GM18498 (cell line): ENCODE data around the gene ZSWIM6.

Experiments used
- ATAC-seq: cut with Tn5 transposase; IDR thresholded peaks from one replicate; pipeline ENCODE4 v1.9.1; 2021; ENCODE audit warnings: mild to moderate bottlenecking, moderate library complexity; ENCODE audit not compliant: unreplicated experiment

Gene ZSWIM6

DNA sequence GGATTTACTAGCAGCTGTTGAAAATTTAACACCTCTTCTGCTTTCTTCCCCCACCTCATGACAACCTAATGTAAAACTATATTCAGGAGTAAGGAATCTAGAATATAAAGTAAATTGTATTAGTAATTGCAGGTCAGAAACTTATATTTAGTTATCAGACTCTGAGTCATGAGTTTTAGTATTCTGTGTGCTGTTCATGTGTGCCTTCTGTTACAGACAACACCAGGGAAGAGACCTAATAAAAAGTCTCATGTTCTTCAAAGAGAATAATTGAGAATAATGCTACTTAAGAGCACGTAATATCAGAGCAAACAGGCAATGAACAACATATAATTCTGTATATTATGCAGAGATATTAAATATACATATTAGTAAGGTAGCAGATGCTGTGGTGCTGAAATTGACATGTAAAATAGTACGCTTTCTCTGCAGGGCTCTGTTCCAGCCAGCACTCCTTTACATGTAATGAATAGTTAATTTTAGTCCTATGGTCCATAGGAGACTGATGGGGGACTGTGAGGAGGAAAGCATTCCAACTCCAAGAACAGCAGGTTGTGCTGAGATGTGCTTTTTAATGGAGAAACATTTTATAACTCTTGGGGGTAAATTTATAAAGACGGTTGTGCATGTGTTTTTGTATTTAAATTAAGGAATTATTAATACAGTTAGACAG is 106.4 kb downstream of the ZSWIM6 start:
- ATAC-seq, result no peak

DNA sequence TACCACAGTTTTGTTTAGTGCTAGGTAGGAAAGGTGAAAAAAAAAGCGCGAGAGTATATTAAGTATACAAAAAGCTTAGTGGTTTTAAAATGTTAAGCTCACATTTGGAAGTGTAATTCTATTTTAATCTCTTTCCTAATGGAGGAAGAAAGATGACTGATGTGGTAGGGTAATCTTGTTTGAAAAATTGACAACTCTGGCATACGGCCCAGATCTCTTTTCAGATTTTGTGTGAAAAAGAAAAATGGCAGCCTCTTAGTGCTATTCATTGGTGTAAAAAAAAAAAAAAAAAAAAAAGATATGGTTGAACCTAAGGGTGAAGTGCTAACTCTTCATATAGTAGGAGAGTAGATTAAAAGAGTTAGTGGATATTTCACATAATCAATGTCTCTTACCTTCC is 108.0 kb downstream of the ZSWIM6 start:
- no peak for ATAC-seq

DNA sequence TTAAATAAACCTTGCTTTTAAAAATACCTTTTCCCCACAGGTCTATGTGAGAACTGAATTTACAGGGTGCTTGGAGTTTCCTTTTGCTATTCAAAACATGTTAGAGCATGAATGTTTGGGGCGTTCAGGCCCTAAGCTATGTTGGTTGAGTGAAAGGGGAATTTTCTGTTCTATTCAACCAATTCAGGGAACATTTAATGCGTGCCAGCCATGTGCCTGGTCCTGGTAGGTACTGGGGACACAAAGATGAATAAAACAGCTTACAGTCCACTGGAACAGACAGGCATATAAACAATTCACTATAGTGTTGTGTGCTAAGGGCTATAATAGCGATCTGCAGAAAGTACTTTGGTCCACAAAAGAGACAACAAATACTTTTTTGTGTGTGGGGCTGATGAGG is 108.5 kb downstream of the ZSWIM6 start:
- no peak for ATAC-seq

DNA sequence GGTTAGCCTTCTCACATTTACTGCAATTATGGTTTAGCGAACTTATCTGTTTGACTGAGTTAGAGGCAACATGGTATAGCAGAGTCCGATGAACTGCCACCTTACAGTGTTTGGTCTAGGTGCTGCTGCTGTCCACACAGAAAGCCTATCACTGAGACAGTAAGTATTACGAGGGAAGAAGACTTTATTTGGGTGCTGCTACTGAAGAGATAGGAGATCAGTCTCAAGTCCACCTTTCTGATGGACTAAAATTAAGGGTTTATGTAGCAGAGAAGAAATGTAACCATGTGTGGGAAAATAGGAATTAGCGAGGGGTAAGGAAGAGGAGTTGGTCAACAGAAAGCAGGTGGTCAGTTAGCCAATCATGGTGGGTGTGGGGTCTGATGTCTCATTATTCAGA is 109.7 kb downstream of the ZSWIM6 start:
- no peak for ATAC-seq

DNA sequence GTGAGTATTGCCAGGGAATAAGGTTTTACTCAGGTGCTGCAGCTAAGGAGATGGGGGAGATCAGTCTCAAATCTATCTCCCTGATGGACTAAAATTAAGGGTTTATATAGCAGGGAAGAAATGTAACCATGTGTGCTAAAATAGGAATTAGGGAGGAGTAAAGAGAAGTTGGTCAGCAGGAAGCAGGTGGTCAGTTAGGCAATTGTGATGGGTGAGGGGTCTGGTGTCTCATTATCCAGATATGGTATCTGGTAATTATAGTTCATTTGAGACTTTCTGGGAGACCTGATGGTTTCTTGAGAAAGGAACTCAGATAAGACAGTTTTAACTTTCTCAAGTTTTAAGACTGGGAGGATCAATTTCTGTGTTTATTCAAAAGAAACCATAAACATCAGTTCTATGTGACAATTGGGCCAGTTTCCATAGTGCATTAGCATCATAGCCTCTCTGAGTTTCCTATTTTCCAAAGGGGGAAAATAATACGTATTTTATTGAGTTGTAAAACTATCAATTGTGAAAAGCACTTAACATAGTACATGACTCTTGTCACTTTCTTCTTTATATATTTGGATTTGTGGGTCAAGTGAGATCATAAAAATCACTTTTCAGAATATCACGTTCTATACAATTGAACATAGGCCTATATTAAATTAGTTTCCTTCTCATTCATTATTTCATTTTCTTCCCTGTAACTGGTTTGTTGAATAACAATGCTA is 115.9 kb downstream of the ZSWIM6 start:
- no peak for ATAC-seq

DNA sequence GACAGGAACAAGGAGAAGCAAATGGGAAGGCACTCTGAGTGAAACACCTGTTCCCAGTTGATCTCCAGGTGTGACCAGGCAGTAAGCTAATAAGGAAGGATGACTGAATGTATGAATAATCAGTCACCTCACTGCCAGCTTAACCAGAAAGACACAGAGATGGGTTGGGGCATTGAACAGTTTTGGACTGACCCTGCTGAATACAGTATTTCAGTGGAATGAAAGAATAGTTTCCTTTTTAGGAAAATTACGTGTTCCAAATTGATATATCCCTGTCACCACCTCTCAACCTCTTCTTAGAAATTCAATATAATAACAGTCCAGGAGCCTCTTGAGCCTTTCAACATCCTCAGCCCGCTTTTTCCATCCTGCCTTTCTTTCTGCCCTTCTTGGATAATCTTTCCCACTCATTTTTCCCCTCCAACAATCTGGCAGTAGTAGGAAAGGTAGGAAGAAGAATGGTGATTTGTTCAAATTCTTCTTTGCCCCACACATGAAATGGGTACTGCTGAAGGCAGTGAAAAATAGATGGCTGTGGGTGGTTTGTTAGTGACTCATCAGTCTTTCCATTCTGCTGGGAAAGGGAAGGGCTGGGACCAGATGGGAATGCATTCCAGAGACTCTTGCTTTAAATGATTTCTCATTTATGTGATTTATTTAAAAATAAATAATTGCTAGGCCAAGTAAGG is 117.9 kb downstream of the ZSWIM6 start:
- ATAC-seq, result no peak

DNA sequence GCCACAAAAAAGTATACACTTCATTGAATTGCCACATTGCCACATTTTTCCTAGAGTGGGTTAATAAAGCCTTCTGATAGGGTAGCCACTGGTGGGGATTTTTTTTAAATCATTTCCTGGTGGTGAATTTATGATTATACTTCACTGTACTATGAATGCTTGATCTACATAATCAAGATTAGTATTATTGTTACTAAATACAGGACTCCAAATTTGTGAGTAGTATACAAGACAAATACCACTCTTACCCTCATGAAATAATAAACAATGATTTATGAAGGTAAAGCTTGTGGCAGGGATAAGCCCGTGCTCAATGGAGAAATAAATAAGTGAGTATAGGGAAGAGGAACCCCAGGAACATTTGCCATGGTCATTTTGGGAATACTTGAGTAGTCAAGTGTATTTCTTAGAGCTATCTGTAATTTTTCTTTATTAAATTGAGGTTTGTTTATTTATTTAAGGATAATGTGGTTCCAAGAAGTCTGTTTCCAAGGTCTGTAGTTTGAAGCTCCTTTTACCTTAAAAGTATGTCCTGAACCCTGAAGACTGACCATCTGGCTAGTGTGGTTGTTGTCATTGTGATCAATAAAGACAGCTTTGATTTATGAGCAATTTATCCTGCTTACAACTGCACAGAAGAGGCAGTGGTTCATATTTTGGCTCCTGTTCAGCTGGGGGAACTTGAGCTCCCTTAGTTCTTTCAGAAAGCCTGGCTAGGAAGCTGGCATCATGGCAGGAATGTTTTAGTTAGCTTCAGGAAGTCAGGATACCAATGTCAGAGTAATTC is 118.6 kb downstream of the ZSWIM6 start:
- ATAC-seq, result no peak

DNA sequence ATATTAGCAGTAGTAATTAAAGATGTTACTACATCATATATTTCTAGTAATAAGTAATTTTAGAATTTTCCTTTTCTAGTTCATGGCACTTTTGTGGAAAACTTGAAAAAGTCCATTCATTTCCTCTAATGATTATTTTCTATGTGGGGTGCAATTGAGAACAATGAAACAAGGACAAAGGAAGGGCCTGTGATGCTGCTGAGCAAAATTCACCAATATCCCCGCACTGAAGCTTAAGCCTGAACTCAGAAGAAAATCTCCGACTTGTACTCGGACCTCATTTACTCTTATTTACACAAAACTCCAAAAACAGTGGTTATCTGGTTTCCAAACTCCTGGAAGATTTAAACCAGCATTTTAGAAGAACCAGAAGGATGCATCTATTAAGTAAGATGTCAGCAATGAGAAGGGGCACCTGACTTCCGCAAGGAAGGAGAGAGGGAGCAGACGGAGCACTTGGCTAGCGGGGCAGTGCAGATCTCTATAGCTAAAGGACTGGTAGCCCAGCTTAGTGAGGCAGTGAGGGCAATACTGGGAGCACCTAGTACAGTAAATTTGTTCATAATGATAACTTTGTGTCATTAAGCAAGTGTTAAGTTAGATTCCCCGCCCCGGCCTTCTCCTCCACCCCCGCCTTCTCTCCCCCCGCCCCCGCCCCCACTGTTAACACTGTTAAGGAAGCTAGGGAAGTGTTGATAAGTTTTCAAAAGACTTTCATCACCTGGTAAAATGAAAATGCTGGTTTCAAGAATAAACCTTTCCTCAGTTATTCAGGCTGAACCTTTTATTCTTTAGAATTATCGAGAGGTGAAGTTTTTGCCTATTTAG is 123.3 kb downstream of the ZSWIM6 start:
- ATAC-seq, result no peak

DNA sequence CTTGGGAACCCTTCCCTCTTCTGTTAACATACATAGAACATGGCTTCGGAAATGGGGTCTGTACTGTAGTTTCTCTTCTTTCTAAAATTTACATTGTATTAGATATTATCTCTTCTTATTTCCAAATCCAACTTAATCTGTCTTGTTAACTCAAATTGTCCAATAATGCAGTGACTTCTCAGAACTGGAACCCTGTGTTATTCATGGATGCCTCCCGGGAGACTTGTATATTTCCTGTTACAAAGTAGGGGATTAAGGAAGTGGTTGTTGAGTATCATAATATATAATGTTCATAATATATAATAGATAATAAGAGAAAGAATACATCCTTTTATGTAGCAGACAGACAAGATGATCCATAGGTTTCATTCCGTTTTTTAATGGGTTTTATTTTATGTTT is 128.4 kb downstream of the ZSWIM6 start:
- no peak for ATAC-seq

DNA sequence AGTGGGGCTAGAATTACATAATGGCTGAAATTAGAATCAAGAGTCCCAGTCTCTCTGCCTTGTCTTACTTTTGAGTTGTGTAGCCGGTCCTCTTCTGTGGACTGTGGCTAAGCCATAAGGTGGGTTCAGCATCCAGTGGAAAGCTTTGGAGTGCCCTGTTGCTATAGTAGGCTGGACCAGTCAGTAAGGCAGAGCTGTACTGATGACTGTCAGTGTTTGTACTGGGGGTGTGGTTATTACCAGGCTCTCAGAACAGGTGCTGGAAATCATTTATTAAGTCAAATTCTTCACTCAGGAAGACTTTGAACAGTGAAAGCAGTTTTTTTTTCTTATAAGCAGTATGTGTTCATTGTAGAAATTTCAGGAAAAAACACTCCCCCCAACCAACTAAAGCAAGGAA is 129.4 kb downstream of the ZSWIM6 start:
- no peak for ATAC-seq

DNA sequence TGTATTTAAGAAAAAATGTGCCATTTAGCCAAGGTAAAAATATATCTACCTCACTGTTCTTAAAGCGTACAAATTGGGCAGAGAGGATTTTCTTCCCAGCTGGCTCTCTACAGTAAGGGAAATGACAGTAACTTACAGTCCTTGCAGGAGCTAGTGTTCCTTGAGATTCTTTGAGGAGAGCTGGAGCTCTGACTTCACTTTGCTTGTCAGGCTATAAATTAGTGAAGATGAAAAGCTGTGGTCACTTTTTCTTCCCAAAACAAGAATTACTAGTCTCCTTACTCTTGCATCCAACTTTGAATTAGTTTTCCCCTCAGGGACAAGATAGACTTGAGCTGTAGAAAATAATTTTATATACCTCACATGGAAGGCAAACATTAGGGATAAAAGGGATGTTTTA is 129.9 kb downstream of the ZSWIM6 start:
- no peak for ATAC-seq

DNA sequence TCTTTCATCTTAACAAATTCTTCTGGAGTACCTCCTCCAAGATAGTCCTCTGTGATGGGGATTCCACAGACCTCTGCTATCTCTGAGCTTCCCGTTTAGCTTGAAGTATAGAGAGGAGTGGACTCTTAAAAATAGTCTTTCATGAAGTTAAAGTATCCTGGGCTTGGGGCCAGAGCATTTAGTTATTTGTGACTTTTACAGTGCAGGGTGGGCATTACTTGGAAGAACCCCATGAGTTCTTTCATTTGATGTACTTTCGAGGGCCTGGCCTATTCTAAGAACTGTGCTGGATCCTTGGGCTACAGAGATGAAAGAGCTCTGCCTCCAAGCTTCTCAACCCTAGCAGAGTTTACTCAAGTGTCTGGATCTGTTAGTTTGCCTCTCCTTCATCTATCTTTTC is 131.5 kb downstream of the ZSWIM6 start:
- no peak for ATAC-seq

DNA sequence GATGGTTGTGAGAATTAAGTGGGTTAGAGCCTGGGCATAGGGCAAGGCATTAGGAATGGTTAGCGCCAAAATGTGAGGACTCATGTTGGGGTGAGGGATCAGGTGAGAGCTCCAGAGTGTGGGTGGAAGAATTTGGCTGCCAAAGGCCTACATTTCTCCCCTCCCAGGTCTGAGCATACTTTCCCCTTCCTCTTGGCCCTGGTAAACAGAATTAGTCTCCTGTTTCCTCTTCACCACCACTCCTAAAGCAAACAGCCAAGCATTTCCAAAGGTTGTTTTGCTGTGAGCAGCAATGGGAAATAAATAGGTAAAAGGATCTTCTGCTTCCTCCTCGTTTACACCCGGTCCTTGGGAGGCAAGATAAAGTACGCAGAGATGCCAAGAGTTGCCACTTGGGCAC is 132.5 kb downstream of the ZSWIM6 start:
- no peak for ATAC-seq

DNA sequence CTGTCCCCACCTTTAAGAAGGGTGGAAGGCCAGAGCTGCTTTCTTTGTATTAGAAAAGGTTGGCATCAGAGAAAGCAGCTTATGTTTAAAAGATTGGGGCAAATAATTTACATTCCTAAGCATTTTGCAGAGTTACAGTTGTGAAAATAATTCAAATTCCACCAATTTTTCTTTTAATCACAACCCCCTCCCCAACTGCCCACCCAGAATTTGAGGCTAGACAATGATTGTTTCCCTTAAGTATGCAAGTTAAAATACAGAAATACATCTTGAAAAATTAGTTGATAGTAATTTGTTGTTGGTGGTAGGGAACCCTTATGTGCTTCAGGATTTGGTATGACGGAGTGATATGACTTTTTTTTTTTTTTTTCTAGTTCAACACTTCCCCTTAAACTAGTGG is 133.0 kb downstream of the ZSWIM6 start:
- ATAC-seq, result no peak

DNA sequence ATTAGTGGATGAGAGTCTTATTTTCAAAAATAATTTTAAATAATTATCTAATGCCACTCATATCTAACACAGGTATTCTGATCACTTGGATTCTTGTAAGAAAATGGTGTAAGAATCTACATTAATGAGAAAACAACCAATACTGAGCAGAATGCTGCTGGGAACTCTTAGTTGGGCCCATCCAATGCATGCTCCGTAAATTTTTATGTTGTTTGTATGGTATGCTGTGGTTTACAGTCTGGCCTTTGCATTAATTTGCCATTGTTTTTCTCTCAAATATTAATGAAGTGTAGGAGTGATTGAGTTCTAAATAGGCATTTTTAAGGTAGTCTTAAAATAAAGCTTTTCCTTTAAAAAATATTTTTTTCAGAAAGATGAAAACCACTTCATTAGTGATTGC is 133.4 kb downstream of the ZSWIM6 start:
- no peak for ATAC-seq

DNA sequence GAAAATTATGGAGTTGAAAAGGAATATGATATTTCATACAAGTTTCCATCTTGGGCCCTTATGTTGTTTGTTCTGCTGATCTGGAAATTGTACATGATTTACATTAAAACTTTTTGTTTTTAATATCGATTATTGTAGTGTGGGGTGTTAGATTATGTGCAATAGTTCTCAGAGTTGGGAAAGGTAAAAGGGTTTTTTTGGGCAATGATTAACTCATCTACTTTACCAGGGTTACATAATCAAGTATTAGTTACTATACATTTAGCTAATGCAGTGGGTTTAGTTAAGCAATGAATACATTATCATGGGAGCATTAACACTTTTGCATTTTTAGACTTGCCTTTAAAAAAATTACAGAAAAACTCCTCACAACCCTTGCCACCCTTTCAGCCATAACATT is 134.0 kb downstream of the ZSWIM6 start:
- ATAC-seq, result no peak

DNA sequence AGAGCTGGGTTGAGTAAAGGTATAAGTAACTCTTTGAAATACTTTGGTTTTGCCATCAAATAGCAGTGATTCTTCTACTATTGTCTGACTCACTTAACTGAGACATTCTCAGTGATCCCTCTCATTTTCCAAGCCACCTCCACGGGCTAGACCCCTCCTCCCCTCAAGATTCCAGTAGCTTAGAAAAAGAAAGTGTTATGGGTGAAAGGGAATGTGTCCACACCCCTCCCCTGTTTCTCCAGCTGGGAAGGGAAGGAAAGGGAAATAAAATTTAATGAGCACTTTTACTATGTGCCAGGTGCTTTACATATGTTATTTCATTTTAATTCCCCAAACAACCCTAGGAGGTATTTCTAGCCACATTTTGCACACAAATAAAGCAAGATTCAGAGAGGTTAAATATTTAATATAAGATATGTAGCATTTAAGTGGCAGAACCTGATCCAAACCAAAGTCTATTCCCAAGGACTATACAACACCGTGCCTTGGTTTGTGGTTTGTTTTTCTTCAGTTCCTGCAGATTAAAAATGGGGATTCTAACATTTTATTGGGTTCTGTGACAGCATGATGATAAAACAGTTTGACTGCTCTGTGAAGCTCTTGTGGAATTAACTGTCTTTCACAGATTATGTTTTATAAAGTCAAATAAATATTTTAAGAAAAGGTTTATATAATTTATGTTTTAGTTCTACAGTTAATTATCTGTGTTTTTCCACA is 135.9 kb downstream of the ZSWIM6 start:
- ATAC-seq, result no peak

DNA sequence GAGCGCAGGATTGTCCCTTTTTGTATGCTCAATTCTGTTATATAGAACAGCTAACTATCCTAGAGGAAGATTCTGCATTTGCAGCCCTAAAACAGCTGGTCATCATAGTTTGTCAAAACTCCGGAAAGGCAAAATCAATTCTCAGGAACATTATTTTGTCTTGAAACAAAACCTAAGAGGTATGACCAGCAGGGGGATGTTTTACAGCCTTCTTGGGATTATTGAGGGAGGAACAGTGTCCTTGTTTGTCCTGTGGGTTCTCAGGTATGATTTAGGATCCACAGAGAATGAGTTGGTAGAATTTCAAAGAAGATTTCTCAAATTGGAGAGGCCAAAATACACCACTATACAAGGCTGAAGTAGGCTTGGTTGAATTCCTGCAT is 136.4 kb downstream of the ZSWIM6 start:
- no peak for ATAC-seq

DNA sequence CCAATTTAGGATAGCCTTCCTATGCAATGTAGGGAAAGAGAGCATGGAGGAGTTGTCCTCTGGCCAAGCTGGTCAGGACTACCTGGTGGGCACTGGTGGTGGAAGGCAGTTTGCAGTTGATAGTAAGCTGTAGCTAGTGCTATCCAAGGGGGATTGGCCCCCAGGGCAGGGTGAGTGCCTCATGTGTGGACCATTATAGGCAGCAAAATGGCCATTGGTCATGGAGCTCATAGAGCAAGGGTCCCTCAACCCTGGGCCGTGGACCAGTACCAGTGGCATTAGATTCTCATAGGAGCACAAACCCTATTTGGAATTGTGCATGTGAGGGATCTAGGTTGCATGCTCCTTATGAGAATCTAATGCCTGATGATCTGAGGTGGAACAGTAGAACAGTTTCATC is 139.3 kb downstream of the ZSWIM6 start:
- no peak for ATAC-seq
